Measurements from ENCODE around the gene THSD7B.

Gene THSD7B

GRCh38 chr2:137202318-137202717, 437.0 kb downstream of the THSD7B start:
- DNase-seq, result no peak

- no peak for DNase-seq
These were observed 440.0 kb downstream of the THSD7B start for GRCh38 chr2:137205324-137205723.

DNA sequence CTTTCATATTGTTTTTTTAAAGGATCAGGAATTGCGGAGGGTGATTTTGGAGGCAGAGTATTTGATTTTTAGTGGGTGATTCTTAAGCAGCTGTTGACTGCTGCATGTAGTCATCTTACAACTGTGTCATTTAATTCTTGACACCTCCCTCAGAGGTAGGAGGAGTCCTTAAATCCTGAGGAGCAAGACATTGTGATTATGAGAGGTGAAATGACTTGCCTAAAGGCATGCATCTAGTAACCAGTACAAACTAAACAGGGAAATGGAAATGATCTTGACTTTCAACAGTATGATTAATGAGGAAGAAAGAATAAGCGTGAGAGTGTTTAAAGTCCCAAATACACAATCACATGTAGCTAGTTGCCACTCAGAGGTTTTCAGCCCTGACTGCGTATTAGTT, 440.7 kb downstream of the THSD7B start:
- no peak for DNase-seq

DNA sequence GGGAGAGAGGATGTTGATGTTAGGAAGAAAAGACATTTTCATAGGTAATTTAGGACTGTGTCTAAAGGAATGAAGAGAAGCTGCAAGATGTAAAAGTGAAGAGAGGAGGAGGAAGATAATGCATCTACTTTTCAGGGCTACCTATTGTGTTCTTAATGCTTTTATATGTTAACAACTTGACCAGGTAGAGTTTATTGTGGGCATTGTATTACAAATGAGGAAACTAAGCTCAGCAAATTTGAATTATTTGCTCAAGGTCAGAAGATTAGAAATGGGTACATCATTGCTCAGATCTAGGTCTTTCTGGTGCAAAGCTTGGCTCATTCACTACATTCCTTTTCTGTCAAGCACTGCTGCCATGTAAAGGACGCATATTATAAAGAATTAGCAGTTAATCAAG, 441.7 kb downstream of the THSD7B start:
- DNase-seq, result no peak

DNA sequence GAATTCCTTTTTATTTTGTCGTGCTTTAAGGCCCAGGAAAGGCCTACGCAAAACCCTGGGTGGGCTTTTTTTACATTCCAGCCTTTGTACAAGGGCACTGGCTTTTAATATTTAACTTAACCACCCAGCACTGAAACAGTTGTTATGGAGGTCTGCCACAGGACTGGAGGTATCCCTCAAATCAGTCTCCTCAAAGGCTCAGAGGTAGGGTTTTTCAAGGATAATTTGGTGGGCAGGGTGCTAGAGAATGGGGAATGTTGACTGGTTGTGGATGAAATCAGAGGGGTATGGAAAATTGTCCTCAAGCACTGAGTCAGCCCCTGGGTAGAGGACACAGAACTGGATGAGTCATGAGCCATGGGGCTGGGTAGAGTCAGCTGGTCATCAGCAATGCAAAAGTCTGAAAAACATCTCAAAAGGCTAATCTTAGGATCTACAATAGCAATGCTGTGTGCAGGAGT, 443.1 kb downstream of the THSD7B start:
- DNase-seq, result no peak

DNA sequence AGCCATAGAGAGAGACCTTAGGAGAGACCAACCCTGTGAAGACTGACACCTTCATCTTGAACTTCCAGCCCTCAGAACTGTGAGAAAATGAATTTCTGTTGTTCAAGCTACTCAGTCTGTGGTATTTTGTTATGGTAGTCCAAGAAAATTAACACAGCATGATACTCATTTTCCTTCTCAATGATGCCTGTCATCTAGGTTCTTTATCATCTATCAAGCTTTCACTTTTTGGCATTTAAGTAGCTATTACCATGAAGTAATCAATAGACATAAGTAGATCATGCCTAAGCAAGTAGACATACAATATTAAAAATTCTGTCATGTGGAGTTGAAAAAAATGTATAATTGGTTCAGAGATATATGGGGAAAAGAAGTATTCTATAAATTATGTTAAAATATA, 444.7 kb downstream of the THSD7B start:
- no peak for DNase-seq

- no peak for DNase-seq
These were observed 446.4 kb downstream of the THSD7B start for GRCh38 chr2:137211761-137212160.

DNA sequence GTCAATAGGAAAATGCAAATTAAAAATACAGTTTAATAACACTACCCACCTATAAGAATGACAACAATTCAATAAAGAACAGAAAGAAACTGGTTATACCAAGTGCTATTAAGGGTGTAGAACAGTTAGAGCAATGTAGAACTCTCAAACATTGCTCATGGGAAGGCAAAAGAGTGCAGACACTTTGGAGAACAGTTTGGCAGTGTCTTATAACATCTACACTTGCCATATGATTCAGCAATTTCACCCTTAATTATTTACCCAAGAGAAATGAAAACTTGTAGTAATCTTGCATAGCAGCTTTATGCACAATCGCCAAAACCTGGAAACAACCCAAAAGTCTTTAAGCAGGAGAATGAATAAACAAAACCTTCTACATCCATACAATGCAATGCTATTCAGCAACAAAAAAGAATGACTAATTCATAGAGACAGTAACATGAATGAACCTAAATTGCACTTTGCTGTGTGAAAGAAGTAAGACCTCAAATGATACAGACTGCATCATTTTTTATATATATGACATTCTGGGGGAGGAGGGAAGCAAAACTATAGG, 455.2 kb downstream of the THSD7B start:
- DNase-seq, result no peak

- no peak for DNase-seq
These were observed 456.6 kb downstream of the THSD7B start for GRCh38 chr2:137221797-137222492.

- no peak for DNase-seq
These were observed 458.4 kb downstream of the THSD7B start for GRCh38 chr2:137223722-137224121.

- DNase-seq, result no peak
These were observed 463.2 kb downstream of the THSD7B start for GRCh38 chr2:137228566-137228965.

DNA sequence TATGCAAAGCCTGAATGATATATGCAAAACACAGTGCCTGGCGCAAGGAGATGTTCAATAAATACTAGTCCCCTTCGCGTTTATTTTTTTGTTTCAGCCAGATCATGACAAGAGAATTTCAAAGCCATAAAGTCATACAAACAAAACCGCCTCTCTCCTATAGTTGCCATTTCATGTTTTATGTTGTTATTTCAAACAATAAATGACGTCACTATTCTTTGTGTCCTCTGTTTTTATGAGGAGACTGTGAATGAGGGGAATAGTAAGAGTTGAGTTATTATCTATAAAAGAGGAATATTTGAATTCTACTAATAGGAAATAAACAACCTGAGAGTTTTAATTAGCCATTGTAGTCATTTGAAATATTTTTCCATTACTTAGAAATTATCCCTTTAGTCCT, 464.5 kb downstream of the THSD7B start:
- no peak for DNase-seq

- DNase-seq, result no peak
These were observed 466.3 kb downstream of the THSD7B start for GRCh38 chr2:137231628-137232027.

DNA sequence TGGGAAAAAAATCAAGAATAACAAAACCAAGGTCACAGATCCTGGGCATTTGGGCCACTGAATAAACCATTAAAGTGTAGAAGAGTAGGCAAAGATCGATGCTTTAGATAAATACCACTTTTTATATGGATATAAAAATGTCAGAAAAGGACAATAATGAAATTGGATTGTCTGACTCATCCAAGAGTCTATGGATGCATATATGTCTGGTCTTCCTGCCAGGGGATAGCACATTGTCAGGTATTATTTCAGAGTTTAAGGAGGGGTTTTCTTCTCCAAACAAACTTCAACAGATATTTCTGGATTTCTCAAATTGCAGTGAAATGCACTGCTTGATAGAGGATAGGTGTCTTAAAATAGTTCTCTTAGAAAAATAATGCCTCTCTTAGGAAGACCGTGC, 466.7 kb downstream of the THSD7B start:
- no peak for DNase-seq

DNA sequence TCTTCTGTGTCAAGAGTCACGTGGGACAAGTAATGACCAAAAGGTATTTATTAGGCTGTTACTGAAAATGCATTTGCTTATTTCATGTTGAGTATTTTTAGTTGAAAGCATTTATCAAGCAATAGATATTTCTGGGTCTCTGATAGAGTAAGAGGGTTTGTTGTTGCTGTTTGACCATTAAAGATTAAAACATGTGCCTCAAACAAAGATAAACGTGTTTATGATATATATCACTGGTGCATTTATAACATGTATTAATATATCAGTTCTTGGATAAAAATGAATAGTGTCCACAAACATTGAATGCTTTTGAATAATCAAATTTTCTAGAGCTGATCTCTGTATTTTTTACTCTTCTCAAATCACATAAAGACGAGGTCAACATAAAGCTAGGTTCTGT, 467.7 kb downstream of the THSD7B start:
- DNase-seq, result no peak

GRCh38 chr2:137237055-137237454, 471.7 kb downstream of the THSD7B start:
- DNase-seq, result no peak

- no peak for DNase-seq
These were observed 472.7 kb downstream of the THSD7B start for GRCh38 chr2:137238065-137238464.

- DNase-seq, result no peak
These were observed 484.3 kb downstream of the THSD7B start for GRCh38 chr2:137249463-137250130.

- no peak for DNase-seq
These were observed 485.1 kb downstream of the THSD7B start for GRCh38 chr2:137250401-137250800.

- no peak for DNase-seq
These were observed 485.7 kb downstream of the THSD7B start for GRCh38 chr2:137251045-137251444.

DNA sequence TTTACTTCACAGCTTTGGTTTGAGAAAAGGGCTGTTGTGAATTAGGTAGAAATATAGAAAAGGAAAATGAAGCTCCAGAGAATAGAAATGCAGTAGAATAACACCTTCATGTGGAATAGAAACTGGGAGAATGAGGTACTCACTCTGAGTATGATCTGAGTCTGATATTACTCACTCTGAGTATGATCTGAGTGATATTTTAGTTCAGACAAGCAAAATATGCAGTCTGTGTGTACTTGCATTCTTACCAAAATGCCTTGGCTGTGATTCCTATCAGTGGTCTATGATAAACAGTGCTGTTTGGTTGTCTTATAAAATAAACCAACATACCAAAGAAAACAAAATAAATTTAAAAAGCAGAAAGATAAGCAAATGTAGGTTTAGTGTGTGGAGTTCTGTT, 487.6 kb downstream of the THSD7B start:
- no peak for DNase-seq

- DNase-seq, result no peak
These were observed 488.7 kb downstream of the THSD7B start for GRCh38 chr2:137254052-137254451.

- no peak for DNase-seq
These were observed 490.0 kb downstream of the THSD7B start for GRCh38 chr2:137255345-137255744.

GRCh38 chr2:137255990-137256389, 490.6 kb downstream of the THSD7B start:
- no peak for DNase-seq

Data from activated T-cell treated with anti-CD3 and anti-CD28 coated beads, Interleukin-2, amount 50 U/mL, for 48 hours (primary cell).